K562 (cell line): ENCODE results near the gene ZNF358. TPM values are rescaled to one million over a fixed set of nuclear protein-coding genes. Genes with fewer than 3 reads are reported as not detected.

ENCODE experiments used
- BRD9 ChIP-seq: fragments of 450-650 bp; IDR thresholded peaks from 2 replicates; pipeline ENCODE4 v1.6.1; 2018; ENCODE audit warnings: low read depth; ENCODE audit not compliant: partially characterized antibody
- ERF ChIP-seq: fragments of 450-650 bp; formaldehyde crosslinking; IDR thresholded peaks from 2 replicates; pipeline ENCODE4 v1.4.0; 2020; ENCODE audit warnings: mild to moderate bottlenecking, mixed read lengths
- EWSR1 ChIP-seq: fragments of 450-650 bp; IDR thresholded peaks from 2 replicates; pipeline ENCODE4 v1.6.1; 2018; ENCODE audit warnings: borderline replicate concordance, mild to moderate bottlenecking, low read depth, moderate library complexity; ENCODE audit not compliant: partially characterized antibody
- GTF2A2 ChIP-seq: IDR thresholded peaks from 2 replicates; pipeline ENCODE4 v1.6.1; 2016; ENCODE audit warnings: mild to moderate bottlenecking, missing genetic modification characterization, missing compliant biosample characterization
- JUND ChIP-seq, 2 experiments: IDR thresholded peaks; 2 replicates in 1 of 2; 3 replicates in 1 of 2; pipeline ENCODE4 v1.6.1; 2011; ENCODE audit warnings: borderline replicate concordance in 2 of 2, low read depth in 2 of 2, low read length in 2 of 2, improper control_type of control experiment in 1 of 2, missing biosample characterization in 1 of 2, missing genetic modification characterization in 1 of 2, missing genetic modification reagents in 1 of 2
- TAL1 ChIP-seq: fragments of 450-650 bp; IDR thresholded peaks from 2 replicates; pipeline ENCODE4 v1.6.1; 2016; ENCODE audit warnings: mild to moderate bottlenecking
- TOE1 ChIP-seq, 2 experiments: fragments of 450-650 bp in 1 of 2; sonication (generic) in 1 of 2; formaldehyde crosslinking in 1 of 2; IDR thresholded peaks; 2 replicates each; pipeline versions ENCODE4 v1.7.1 to v1.8.0; 2016 to 2022; ENCODE audit warnings: borderline replicate concordance in 2 of 2, mild to moderate bottlenecking in 2 of 2, antibody characterized with exemption in 1 of 2, inconsistent platforms in 1 of 2, low read depth in 1 of 2, missing genetic modification reagents in 1 of 2, moderate library complexity in 1 of 2
- ZFP36 ChIP-seq: fragments of 150-350 bp; IDR thresholded peaks from 2 replicates; pipeline ENCODE4 v1.6.1; 2018; ENCODE audit warnings: low read length, low read depth; ENCODE audit not compliant: partially characterized antibody
- ZNF197 ChIP-seq: fragments of 200-800 bp; sonication (Bioruptor generic); IDR thresholded peaks from 2 replicates; pipeline ENCODE4 v1.6.1; 2016; ENCODE audit warnings: low read depth, missing genetic modification characterization, missing compliant biosample characterization
- ZNF316 ChIP-seq: fragments of 450-650 bp; IDR thresholded peaks from 2 replicates; pipeline ENCODE4 v1.6.1; 2016
- ZNF766 ChIP-seq: fragments of 200-800 bp; sonication (Bioruptor generic); conservative IDR thresholded peaks from 2 replicates; pipeline ENCODE4 v1.6.1; 2016; ENCODE audit warnings: missing genetic modification characterization, missing compliant biosample characterization
- polyA plus RNA-seq, 8 experiments: library from polyadenylated mRNA; depleted of rRNA in 4 of 8; stranded (reverse) in 5 of 8; unstranded in 3 of 8; fragments of >200 nt; fragmentation: Nextera tagmentation in 2 of 8; fragmentation: Illumina TruSeq in 1 of 8; extraction: Ambion mirVana in 2 of 8; extraction: Trizol in 1 of 8; gene quantifications; 2 replicates each; pipeline versions ENCODE4 v1.2.1 to v1.2.3, GENCODE V29; 2011 to 2014; ENCODE audit warnings: inconsistent platforms in 1 of 8, missing spikeins in 1 of 8
- total RNA-seq, 7 experiments: library from RNA; depleted of rRNA in 6 of 7; stranded (reverse); fragments of >200 nt in 6 of 7; fragmentation: Illumina TruSeq in 2 of 7; extraction: Trizol in 2 of 7; gene quantifications; 2 replicates each; pipeline versions ENCODE4 v1.2.1 to v1.2.3, GENCODE V29; 2011 to 2021; ENCODE audit warnings: low replicate concordance in 1 of 7
- TF ChIP-seq, protein P1 (sequence below), 3 experiments: fragments of 200-800 bp in 1 of 3; fragments of 250-450 bp in 1 of 3; fragments of 450-650 bp in 1 of 3; sonication (Bioruptor Pico) in 1 of 3; sonication (Bioruptor generic) in 1 of 3; formaldehyde crosslinking in 1 of 3; IDR thresholded peaks; 2 replicates each; pipeline versions ENCODE4 v1.6.1 to v1.8.0; 2016 to 2022; ENCODE audit warnings: mild to moderate bottlenecking in 2 of 3, missing genetic modification characterization in 2 of 3, missing compliant biosample characterization in 1 of 3, moderate library complexity in 1 of 3
- TF ChIP-seq, protein P2 (sequence below), 2 experiments: fragments of 450-650 bp; conservative IDR thresholded peaks; 2 replicates each; pipeline ENCODE4 v1.6.1; 2017; ENCODE audit warnings: mild to moderate bottlenecking in 2 of 2, moderate library complexity in 2 of 2
- TF ChIP-seq, protein P3 (sequence below), 2 experiments: IDR thresholded peaks; 2 replicates each; pipeline ENCODE4 v1.6.1; 2011; ENCODE audit warnings: borderline replicate concordance in 1 of 2, control low read depth in 1 of 2, low read depth in 1 of 2, low read length in 1 of 2, mild to moderate bottlenecking in 1 of 2, mixed read lengths in 1 of 2, moderate library complexity in 1 of 2; ENCODE audit not compliant: insufficient read depth in 1 of 2, insufficient read length in 1 of 2, poor library complexity in 1 of 2, severe bottlenecking in 1 of 2; ENCODE audit errors: extremely low read depth in 1 of 2
- TF ChIP-seq, protein P4 (sequence below): sonication (generic); formaldehyde crosslinking; IDR thresholded peaks from 2 replicates; pipeline ENCODE4 v1.8.0; 2022; ENCODE audit warnings: mild to moderate bottlenecking, missing genetic modification reagents
- TF ChIP-seq, protein P5 (sequence below): fragments of 250-450 bp; sonication (Bioruptor Pico); IDR thresholded peaks from 2 replicates; pipeline ENCODE4 v1.8.0; 2022; ENCODE audit warnings: moderate library complexity, mild to moderate bottlenecking, inconsistent platforms

ZNF358 gene
- total and polyA plus RNA-seq, 9 of the 15 experiments (the other 6 are each of a cell fraction or from before 2014, with no cell fraction given) = 0.04 to 17.2 (median 4.9) TPM

DNA sequence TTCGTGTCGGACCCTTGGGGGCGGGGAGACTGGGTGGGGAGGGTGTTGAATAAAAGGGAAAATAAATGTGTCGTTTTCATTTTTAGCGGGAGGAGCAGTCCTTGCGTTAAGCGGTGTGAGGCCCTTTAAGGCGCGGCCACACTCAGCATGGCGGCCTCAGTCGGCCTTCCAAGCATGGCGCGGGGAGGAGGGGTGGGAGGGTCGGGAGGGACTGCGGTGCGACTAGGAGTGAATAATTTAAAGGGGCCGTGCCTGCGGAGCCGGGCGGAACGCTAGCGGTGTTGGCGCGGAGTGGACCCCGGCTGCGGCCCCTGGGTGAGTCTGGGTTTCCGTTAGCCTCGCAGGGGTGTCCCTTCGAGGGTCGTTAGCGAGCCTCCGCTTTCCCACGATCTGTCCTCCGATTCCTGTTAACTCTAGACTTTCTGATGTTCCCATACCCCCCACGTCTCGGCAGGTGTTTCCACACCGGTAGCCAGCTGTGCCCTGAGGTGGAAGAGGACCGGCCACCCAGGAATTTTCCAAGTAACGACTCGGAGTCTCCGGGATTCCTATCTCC, 18.1 kb downstream of the ZNF358 start (continued):
- TF ChIP-seq, protein P1, sequence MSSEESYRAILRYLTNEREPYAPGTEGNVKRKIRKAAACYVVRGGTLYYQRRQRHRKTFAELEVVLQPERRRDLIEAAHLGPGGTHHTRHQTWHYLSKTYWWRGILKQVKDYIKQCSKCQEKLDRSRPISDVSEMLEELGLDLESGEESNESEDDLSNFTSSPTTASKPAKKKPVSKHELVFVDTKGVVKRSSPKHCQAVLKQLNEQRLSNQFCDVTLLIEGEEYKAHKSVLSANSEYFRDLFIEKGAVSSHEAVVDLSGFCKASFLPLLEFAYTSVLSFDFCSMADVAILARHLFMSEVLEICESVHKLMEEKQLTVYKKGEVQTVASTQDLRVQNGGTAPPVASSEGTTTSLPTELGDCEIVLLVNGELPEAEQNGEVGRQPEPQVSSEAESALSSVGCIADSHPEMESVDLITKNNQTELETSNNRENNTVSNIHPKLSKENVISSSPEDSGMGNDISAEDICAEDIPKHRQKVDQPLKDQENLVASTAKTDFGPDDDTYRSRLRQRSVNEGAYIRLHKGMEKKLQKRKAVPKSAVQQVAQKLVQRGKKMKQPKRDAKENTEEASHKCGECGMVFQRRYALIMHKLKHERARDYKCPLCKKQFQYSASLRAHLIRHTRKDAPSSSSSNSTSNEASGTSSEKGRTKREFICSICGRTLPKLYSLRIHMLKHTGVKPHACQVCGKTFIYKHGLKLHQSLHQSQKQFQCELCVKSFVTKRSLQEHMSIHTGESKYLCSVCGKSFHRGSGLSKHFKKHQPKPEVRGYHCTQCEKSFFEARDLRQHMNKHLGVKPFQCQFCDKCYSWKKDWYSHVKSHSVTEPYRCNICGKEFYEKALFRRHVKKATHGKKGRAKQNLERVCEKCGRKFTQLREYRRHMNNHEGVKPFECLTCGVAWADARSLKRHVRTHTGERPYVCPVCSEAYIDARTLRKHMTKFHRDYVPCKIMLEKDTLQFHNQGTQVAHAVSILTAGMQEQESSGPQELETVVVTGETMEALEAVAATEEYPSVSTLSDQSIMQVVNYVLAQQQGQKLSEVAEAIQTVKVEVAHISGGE (CRISPR knock-in tag; IDR thresholded peaks at IDR 0.05) = no peak
- TF ChIP-seq TOE1 (IDR thresholded peaks at IDR 0.05; ENCODE audit: borderline replicate concordance) (peak; percentile 22; the same call in 1 of the 2 replicates), TOE1 (CRISPR knock-in tag; IDR thresholded peaks at IDR 0.05; ENCODE audit: borderline replicate concordance, low read depth) (no peak), ZNF197 (CRISPR knock-in tag) (peak; percentile 74; the same call in 1 of the 2 replicates), BRD9 (no peak), TAL1 (no peak), ERF (CRISPR knock-in tag) (0 out of 2 replicates have a peak, but pooled peaks have one; percentile 21), ZFP36 (no peak), ZNF316 (no peak), GTF2A2 (tag) (no peak), JUND (IDR thresholded peaks at IDR 0.05; ENCODE audit: borderline replicate concordance, low read depth, low read length) (0 out of 2 replicates have a peak, but pooled peaks have one; percentile 8), JUND (tag; IDR thresholded peaks at IDR 0.05; ENCODE audit: borderline replicate concordance, low read depth, low read length) (no peak), ZNF766 (peak; percentile 80; the same call in 1 of the 2 replicates), EWSR1 (no peak)
- TF ChIP-seq, protein P2, sequence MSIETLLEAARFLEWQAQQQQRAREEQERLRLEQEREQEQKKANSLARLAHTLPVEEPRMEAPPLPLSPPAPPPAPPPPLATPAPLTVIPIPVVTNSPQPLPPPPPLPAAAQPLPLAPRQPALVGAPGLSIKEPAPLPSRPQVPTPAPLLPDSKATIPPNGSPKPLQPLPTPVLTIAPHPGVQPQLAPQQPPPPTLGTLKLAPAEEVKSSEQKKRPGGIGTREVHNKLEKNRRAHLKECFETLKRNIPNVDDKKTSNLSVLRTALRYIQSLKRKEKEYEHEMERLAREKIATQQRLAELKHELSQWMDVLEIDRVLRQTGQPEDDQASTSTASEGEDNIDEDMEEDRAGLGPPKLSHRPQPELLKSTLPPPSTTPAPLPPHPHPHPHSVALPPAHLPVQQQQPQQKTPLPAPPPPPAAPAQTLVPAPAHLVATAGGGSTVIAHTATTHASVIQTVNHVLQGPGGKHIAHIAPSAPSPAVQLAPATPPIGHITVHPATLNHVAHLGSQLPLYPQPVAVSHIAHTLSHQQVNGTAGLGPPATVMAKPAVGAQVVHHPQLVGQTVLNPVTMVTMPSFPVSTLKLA (conservative IDR thresholded peaks at IDR 0.05) = 0 out of 4 replicates have a peak, but pooled peaks of 1 of the 2 experiments have one; percentile 10
- TF ChIP-seq, protein P3, sequence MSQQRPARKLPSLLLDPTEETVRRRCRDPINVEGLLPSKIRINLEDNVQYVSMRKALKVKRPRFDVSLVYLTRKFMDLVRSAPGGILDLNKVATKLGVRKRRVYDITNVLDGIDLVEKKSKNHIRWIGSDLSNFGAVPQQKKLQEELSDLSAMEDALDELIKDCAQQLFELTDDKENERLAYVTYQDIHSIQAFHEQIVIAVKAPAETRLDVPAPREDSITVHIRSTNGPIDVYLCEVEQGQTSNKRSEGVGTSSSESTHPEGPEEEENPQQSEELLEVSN (IDR thresholded peaks at IDR 0.05; ENCODE audit: borderline replicate concordance in 1 of 2, extremely low read depth in 1 of 2, insufficient read depth in 1 of 2, insufficient read length in 1 of 2, low read depth in 1 of 2, low read length in 1 of 2, poor library complexity in 1 of 2, severe bottlenecking in 1 of 2) = peak in 1 of 2 experiments; percentile 16
- TF ChIP-seq, protein P4, sequence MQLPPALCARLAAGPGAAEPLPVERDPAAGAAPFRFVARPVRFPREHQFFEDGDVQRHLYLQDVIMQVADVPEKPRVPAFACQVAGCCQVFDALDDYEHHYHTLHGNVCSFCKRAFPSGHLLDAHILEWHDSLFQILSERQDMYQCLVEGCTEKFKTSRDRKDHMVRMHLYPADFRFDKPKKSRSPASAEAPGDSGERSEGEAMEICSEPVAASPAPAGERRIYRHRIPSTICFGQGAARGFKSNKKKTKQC (CRISPR knock-in tag) = no peak
- TF ChIP-seq, protein P5, sequence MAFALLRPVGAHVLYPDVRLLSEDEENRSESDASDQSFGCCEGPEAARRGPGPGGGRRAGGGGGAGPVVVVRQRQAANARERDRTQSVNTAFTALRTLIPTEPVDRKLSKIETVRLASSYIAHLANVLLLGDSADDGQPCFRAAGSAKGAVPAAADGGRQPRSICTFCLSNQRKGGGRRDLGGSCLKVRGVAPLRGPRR (CRISPR knock-in tag) = no peak
